ENCODE measurements around the gene NDUFS6. TPM values are rescaled to one million over a fixed set of nuclear protein-coding genes. Genes with fewer than 3 reads are reported as not detected.

The NDUFS6 gene
- total RNA-seq, 1 donor from 2014 or later = 31.0 TPM

- Mint-ChIP-seq H3K36me3 (ENCODE audit: low read depth, unreplicated experiment) (peaks cover 4% of the 10 kb centered on the region), H3K27me3 (ENCODE audit: unreplicated experiment) (peaks cover 31% of the 10 kb centered on the region), H3K4me1 (ENCODE audit: unreplicated experiment) (no peaks in the 10 kb centered on the region), H3K4me3 (ENCODE audit: unreplicated experiment) (no peak overlapping the region), H3K9me3 (ENCODE audit: unreplicated experiment) (no peaks in the 10 kb centered on the region), H3K27ac (ENCODE audit: unreplicated experiment) (no peak overlapping the region)
- no peak for TF ChIP-seq CTCF (IDR thresholded peaks at IDR 0.05; ENCODE audit: unreplicated experiment)
- no peak for DNase-seq (ENCODE audit: low spot score)
These were observed 49.3 kb downstream of the NDUFS6 start for GRCh38 chr5:1850324-1851154.

- Mint-ChIP-seq H3K4me3 (ENCODE audit: unreplicated experiment) (no peak overlapping the region), H3K27ac (ENCODE audit: unreplicated experiment) (no peak overlapping the region), H3K9me3 (ENCODE audit: unreplicated experiment) (no peaks in the 10 kb centered on the region), H3K27me3 (ENCODE audit: unreplicated experiment) (peaks cover 35% of the 10 kb centered on the region), H3K36me3 (ENCODE audit: low read depth, unreplicated experiment) (peaks cover 4% of the 10 kb centered on the region), H3K4me1 (ENCODE audit: unreplicated experiment) (no peaks in the 10 kb centered on the region)
- TF ChIP-seq CTCF (IDR thresholded peaks at IDR 0.05; ENCODE audit: unreplicated experiment) = no peak
- DNase-seq (ENCODE audit: low spot score) = no peak
These were observed 50.2 kb downstream of the NDUFS6 start for GRCh38 chr5:1851290-1851934.

GRCh38 chr5:1852324-1852947 is 51.2 kb downstream of the NDUFS6 start:
- peaks cover 33% of the 10 kb centered on the region for H3K27me3 Mint-ChIP-seq (ENCODE audit: unreplicated experiment)
- H3K27ac Mint-ChIP-seq (ENCODE audit: unreplicated experiment) = no peak overlapping the region
- H3K36me3 Mint-ChIP-seq (ENCODE audit: low read depth, unreplicated experiment) = peaks cover 4% of the 10 kb centered on the region
- H3K9me3 Mint-ChIP-seq (ENCODE audit: unreplicated experiment) = no peaks in the 10 kb centered on the region
- H3K4me3 Mint-ChIP-seq (ENCODE audit: unreplicated experiment) = no peak overlapping the region
- H3K4me1 Mint-ChIP-seq (ENCODE audit: unreplicated experiment) = no peaks in the 10 kb centered on the region
- TF ChIP-seq CTCF (IDR thresholded peaks at IDR 0.05; ENCODE audit: unreplicated experiment) = no peak
- no peak for DNase-seq (ENCODE audit: low spot score)

GRCh38 chr5:1853531-1853930 is 52.3 kb downstream of the NDUFS6 start:
- Mint-ChIP-seq H3K36me3 (ENCODE audit: low read depth, unreplicated experiment) (no peaks in the 10 kb centered on the region), H3K27ac (ENCODE audit: unreplicated experiment) (no peak overlapping the region), H3K4me1 (ENCODE audit: unreplicated experiment) (no peaks in the 10 kb centered on the region), H3K27me3 (ENCODE audit: unreplicated experiment) (peaks cover 28% of the 10 kb centered on the region), H3K9me3 (ENCODE audit: unreplicated experiment) (no peaks in the 10 kb centered on the region), H3K4me3 (ENCODE audit: unreplicated experiment) (no peak overlapping the region)
- no peak for TF ChIP-seq CTCF (IDR thresholded peaks at IDR 0.05; ENCODE audit: unreplicated experiment)
- DNase-seq (ENCODE audit: low spot score) = no peak

All from endothelial cell (in vitro differentiated cells).